ENCODE results near the gene SYNE2.

SYNE2 gene

DNA sequence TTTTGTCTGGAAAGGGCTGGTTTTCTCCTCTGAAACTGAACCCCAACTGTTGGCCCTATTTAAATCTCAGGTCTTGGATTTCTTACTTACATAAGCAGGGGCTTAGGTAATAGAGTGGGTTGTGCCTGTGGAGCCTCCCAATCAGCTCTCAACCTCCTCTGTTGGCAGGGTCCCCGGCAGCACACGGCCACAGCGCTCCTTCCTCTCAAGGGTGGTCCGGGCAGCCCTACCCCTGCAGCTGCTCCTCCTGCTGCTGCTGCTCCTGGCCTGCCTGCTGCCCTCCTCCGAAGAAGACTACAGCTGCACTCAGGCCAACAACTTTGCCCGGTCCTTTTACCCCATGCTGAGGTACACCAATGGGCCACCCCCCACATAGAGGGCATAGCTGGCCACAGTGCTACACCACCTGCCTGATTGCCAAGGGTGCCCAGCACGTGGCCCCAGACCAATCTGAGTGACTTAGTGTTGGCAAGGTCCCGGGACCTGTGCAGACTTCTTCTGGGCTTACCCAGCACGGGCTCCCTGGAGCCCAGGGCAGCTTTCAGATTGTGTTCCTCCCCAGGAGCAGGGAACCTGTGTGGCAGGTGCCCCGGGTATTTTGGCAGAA is 372.4 kb downstream of the SYNE2 start:
- no peak for DNase-seq

DNA sequence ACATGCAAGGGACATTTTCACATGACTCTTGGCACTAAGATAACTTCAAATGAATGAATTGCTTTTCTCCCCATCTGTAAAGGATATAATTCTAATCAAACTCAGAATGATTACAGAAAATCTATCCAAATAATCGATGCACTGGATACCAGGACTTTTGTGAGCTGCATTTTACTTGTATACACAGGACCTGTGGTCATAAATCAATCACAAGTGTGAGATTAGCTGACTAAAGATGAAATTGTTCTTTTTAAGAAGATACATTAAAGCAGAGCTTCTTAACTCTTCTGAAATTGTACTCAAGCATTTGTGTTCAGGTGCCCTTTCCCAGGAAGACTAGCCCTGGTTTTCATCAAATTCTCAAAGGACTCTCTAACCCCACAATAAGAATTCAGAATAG is 375.1 kb downstream of the SYNE2 start:
- no peak for DNase-seq

DNA sequence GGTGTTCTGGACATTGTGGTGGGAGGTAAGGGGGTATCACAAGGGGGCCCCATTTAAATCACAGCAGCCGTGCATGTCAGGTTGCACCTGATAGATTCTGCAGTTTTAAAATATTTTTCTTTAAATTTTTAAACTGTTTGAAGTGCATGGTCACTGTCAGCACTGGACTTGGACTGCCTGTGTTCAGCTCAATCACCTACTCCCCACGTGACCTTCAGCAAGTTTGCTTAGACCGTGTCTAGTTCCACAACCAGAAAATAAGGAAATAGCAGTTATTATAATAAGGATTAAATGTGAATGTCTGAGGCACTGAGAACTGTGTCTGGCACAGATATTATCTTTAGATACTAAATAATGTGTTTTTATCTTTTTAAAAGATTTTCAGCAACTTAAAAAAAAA is 376.7 kb downstream of the SYNE2 start:
- no peak for DNase-seq

DNA sequence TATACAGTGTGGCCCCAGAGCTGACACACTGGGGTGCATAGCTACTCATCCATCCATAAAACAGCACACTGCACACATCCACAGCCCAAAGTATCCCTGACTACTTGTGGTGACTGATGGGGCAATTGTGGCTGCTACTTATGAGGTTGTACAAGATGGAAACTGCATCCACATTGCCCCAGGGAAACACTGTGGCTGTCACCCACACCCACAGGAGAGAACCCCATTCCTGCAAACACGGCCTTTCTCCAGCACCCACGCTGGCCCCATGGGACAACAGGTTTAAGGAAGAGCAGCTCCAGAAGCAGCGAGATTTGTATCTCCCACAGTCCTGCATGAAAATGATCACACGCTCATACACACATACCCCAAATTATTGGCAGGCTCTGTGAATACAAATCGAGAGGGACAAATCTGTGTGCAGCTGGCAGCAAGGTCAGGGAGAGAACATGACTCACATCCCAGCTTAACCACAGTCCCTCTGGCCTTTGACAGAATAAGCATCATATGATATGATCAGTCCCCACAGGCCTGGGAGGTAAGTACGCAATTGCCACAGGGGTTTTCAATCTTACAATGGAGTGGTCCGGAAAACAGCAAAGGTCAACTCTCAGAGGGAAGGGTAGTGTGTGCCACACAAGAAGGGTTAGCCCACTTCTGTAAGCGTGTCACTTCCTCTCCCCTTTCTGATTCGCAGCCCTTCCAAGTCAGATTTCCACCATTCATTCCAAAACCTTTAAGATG is 379.5 kb downstream of the SYNE2 start:
- no peak for DNase-seq

DNA sequence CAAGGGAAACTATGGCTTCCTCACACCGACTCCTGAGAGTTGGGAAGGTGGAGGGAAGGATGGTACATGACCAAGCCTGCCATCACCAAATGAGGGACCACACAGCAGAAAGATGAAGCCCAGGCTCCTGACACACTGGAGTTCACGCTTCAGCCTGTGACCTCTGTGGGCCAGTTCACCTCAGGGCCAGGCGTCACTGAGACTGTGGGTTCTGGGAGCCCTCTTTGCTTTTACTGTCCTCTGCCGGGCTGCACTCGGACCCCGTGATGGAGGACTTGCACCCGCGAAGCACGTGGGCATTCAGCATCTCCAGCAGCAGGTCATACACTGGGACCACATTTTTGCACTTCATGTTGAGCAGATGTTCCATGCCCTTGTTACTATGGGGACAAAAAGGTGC is 380.1 kb downstream of the SYNE2 start:
- no peak for DNase-seq

DNA sequence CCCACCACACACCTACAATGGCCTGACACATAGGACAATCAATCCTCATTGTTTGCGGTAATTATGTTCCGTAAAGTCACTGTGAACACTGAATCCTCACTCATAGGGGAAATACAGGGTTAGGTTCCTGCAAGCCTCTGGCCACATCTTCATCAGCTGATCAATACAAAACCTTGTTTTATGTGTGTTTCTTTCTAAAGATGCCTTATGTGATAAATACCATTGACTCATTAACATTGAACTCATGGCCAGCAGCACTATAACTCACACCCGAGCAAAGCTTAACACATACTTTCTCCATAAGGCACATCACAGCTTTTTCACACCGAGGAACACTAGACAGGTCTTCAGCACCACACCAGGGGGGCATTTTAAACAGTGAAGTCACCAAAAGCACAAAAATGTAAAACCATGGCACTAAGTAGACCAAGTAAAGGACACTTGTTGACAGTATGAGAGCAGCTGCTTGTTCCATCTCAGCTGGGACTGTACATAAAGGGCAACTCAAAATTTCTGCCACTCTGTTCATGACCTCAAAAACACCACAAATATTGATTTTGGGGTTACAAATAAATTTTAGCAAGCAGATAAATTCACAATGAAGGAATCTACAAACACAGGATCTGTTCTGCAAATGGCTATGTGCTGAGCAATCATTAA is 380.9 kb downstream of the SYNE2 start:
- no peak for DNase-seq

DNA sequence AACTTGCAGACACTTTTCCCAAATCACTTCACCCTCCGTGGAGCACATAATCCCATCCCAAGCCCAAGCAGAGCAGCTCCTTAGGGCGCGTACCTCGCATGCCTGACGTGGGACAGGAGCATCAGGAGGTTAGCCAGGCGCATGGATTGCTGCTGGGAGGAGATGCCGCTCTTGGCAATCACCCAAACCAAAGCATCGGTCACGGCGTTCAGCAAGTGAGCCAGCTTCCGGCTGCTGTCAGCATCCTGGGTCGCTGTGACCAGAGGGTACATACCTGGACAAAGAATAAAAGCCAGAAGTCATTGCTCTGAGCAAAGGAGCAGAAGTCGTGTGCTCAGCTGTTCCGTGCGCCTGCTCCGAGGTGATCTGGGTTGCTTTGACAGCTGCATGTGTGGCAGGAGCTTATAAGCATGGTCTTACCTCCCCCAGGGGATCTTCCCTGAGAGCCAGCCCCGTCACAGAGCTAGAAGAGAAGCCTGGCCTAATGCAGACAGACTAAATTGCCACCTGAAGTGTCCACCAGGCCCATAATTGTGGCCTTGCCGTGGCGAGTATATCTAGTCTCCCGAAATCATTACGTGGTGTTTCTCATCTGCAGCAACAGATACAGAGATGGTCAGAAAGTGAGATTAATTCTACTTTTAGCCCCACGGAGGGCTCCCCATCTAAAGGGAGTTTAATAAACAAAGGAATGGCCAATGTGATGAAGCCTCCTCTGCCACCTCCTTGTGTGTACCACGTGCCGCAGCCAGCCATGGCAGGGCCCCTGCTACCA is 382.3 kb downstream of the SYNE2 start:
- DNase-seq: peak; percentile 76

DNA sequence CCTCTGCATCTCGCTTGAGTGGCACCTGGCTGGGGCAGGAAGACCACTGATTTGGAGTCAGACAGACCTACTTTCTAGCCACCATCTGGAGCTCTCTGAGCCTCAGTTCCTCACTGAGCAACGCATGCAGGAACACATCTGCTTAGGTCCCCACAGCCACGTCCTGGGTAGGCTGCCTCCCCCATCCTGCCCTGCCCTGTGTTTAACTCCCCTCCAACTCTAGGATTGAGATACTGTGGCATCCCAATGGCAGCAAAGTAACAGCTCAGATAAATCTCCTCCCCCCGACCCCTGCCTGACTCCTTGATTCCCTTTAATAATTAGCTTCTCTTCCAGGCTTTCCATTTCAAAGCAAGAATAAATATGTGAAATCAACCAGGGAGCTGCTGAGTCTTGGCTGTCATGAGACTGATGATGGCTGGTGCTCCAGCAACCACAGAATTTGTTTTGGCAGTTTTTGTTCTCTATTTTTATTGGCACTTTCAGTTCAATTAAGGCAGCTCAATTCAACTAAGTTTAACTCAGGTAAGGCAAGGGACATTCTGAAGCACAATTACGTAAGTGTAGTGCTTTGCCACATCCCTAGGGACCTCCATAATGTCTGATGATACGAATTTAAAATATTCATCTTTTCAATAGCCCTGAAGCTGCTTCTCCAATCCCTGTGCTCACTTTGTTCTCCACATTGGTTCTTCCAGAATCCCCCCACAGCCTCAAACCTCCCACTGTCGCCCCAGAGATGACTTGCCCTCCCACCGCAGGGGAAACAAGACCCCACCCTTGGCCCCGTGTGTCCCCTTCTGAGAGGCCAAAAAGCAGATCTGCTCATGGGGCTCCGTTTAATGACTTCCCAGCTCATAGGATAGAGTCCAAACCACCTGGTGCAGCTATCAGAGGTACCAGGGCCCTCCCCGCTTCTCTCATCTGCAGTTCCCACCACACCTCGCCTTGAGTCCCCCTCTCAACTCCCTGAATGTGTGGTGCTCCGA is 383.1 kb downstream of the SYNE2 start:
- no peak for DNase-seq

DNA sequence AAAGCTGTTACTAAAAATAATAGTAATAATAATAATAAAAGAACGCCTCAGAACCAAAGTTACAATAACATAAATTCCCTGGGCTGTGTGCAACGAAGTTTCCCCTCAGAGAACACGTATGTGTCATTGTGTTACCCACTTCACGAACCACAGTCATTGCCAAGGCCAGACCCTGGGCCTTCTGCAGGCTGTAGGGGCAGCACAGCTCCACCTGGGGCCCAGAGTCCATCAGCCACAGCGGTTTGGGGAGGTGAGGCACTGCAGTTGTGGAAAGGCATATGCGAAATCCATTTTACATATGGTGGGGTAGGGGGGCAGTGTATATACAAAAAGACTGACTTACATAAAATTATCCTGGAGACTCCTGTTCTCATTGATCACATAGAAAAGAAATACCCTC is 385.2 kb downstream of the SYNE2 start:
- no peak for DNase-seq

DNA sequence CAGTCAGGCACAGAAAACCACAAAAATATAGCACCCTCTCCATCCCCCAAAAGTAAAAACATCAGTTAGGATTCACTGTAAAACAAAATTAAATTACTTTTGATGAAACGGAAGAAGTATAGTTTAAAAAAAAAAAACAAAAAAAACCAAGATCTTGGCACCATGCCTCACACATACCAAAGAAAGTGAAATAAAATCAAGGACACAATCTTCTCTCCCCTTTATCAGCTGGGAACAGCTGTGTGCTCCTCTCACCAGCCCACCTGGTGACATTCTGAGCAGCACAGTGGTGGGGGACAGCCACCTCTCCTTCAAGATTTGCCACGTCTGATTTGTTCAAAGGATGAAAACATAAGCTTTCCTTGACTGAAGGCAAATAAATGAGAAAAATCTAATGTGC is 385.8 kb downstream of the SYNE2 start:
- DNase-seq: no peak

DNA sequence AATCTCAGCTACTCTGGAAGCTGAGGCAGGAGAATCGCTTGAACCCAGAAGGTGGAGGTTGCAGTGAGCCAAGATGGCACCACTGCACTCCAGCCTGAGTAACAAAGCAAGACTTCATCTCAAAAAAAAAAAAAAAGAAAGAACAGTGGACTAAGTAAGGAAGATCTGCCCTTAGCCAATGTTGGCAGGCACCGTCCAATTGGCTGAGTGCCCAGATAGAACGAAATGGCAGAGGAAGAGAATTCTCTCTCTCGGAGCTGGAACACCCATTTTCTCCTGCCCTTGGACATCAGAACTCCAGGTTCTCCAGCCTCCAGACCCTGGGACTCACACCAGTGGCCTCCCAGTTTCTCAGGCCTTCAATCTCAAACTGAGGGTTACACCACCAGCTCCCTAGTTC is 391.5 kb downstream of the SYNE2 start:
- no peak for DNase-seq

DNA sequence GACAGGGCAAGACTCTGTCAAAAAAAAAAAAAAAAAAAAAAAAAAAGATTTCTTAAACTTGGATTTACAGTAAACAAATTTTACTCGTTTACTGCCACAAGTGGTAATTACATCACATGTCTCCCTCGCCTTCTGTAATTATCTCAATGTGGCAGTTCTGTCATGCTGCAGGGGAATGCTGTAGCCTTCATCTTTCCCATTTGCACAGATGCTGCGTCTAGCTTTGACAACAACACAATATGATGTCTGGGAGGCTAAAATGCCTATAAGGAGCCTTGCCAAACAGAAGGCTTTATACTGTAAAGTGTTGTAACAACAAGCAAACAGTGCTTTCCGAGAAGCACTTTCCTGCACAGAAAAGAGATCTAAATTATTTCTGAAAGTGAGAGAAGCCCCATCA is 392.7 kb downstream of the SYNE2 start:
- DNase-seq: no peak

DNA sequence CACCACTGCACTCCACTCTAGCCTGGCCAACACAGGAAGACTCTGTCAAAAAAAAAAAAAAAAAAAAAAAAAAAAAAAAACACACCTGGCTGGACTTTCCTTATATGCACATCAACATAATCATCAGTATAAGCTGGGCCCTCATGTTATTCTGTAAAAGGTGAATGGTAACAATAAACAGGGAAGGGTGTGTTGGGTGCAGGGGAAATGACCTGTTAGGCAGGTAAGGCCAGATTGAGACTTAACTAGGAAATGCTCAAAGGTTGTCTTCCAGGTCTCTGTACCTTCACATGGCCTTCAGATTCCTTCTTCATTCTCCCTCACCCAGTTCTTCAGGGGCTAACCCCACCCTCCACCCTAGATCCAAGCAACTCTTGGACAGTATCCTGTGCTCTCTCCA is 393.9 kb downstream of the SYNE2 start:
- no peak for DNase-seq

DNA sequence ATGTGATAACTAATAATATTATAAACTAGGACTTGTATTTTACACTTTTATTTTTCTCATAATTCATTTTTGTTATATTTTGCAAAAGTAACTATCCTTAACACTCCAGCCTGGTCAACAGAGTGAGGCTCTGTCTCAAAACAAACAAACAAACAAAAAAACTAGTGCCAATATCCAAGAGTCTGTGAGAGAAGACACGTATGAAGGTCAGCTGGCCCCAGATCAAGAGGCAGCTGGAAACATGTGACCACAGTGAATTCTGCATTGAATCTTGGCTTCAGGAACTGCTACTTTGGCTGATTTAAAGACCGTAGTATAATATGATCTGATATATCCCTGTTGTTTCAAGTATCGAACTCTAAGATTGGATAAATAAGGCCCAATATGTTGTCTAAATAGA is 394.4 kb downstream of the SYNE2 start:
- DNase-seq: no peak

DNA sequence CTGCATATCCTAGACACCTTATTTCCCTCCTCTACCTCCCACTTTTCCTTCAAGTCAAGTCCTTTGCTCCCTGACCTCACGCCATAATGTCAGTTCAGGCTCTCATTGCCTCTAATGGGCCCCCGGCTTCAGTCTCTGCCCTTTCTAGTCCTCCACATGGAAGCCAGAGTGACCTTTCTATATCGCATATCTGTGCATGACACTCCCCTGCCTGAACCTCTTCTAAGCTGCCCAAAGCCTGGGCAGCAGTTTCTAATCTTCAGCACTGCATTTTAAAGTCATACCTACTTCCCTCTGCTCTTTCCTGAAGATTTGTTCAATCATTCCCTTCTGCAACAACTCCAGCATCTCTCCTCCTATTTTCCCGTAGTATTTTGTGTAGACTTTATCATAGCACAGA is 395.9 kb downstream of the SYNE2 start:
- DNase-seq: no peak

DNA sequence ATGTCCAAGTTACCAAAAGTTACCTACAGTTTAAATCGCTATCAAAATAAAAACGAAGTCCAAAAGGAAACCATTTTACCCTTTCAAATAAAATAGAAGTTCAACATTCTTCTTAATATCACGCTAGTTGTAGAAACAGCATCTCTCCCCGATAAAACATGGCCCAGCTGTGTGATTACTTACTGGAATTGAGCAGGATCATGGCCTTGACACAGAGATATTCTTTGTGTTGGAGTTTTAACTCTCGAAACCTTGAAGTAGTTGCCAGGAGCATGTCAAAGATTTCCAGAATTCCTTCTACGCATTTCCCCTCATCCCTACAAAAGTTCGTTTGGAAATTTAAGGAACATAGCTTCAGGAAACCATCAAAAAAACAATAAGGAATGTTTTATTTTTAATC is 396.6 kb downstream of the SYNE2 start:
- DNase-seq: no peak

DNA sequence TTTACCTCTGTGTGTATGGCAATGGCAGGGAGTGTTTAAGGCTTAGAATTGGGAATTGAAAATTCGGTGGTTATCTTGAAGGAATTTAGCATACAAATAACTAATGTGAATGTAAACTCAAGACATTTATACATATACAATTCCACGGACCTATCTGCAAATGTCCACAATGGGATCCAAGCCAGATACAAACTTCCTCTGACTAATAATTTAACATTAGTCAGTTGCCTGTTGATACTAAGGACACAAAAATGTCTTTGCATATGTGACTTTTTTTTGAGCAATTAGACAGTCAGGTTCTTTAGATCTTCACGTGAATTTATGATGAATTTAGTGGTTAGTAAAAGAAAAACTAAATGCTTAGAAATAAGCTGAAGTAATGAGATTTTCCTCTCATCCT is 400.9 kb downstream of the SYNE2 start:
- DNase-seq: no peak

DNA sequence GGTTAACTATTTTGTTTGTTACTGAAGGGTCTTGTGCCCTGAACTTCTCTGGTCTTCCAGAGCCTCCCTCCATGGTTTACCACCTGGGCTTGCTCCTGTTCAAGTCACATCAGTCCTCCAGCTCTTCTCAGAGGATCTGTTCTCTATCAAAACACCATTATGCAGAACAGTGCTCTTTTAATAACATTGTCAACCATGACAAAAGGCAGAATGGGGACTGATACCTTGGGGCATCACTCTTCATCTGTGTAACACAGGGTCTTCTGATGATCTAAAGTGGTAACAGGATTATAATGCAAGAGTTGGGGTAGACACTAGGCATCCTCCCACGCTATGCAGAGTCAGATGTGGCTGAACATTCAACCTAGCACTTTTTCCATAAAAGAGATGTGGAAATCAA is 403.0 kb downstream of the SYNE2 start:
- no peak for DNase-seq

DNA sequence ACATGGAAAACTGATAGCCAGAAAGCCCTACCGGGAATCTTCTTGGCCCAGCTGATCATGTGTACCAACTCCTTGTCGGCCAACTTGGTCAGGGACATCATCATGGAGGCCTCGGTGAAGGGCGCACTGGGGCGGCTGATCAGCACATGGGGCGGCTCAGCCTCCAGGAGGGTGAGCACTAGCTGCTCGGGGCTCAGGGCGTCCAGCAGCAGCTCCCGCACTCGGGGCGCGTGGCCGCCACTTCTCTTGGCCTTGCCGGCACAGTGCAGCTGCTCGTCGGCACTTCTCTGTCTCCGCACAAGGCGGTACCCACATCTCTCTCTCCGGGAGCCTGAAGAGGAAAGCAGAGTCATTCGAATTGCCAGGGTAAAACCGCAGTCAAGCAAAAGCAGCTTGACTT is 407.6 kb downstream of the SYNE2 start:
- DNase-seq: no peak

DNA sequence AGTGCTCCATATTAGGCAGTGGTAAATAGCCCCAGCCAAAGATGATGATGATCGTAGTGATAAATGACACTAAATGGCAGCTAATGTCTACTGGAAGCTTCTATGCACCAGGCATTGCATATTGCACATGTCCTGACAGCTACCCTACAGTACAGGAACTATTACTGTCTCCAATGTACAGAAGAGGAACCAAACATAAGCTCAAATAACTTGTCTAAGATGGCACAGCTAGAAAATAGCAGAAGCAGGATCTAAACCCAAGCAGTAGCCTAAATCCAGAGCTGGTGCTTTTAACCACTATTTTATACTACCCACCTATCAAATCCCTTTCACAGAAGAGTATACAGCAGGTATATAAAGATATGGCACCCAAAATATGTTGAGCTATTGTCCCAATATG is 412.4 kb downstream of the SYNE2 start:
- DNase-seq: no peak

DNA sequence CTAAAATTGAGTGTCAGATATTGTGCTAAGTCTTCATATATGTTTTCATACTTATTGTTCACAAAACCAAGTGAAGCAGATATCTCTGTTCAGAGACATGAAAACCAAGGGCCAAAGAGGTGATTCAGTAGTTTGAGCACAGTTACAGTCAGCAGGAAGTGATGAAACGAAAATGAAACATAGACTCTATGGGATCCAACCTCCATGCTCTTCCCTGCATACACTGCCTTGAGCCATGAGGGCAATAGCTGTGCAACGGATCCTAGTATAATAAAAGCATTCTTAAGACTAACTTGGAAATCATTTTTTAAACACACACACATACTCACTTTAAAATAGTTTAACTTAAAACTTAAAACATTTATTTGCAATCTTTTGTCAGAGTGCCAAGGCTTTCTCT is 413.4 kb downstream of the SYNE2 start:
- DNase-seq: no peak

DNA sequence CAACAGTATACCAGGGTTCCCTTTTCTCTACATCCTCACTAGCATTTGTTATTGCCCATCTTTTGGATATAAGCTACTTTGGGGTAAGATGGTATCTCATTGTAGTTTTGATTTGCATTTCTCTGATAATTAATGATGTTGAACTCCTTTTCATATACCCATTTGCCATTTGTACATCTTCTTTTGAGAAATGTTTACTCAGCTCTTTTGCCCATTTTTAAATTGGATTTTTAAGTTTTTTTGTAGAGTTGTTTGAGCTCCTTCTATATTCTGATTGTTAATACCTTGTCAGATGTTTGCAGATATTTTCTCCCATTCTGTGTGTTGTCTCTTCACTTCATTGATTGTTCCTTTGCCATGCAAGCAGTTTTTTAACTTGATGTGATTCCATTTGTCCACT is 419.2 kb downstream of the SYNE2 start:
- DNase-seq: no peak
